ENCODE data around the gene MSH3.

The MSH3 gene

GRCh38 chr5:80905405-80905804 is 251.0 kb downstream of the MSH3 start:
- no peak for ATAC-seq
- TF ChIP-seq TCF4 (CRISPR knock-in tag; IDR thresholded peaks at IDR 0.05; ENCODE audit: borderline replicate concordance) (no peak), ARNTL (CRISPR knock-in tag; IDR thresholded peaks at IDR 0.05; ENCODE audit: borderline replicate concordance, low read depth) (no peak), POU6F1 (CRISPR knock-in tag; IDR thresholded peaks at IDR 0.05; ENCODE audit: borderline replicate concordance, low read depth) (no peak), SNAI2 (CRISPR knock-in tag; IDR thresholded peaks at IDR 0.05) (no peak), OSR1 (CRISPR knock-in tag; IDR thresholded peaks at IDR 0.05) (no peak), ZNF70 (CRISPR knock-in tag; IDR thresholded peaks at IDR 0.05) (no peak)

GRCh38 chr5:80912479-80912878 is 258.0 kb downstream of the MSH3 start:
- ATAC-seq = no peak
- TF ChIP-seq ZC3H10 (CRISPR knock-in tag; IDR thresholded peaks at IDR 0.05) (no peak), CSDC2 (CRISPR knock-in tag; IDR thresholded peaks at IDR 0.05) (no peak), ZNF565 (CRISPR knock-in tag; conservative IDR thresholded peaks at IDR 0.05; ENCODE audit: low read depth) (no peak)

- no peak for ATAC-seq
- no peak for TF ChIP-seq RARB (CRISPR knock-in tag; IDR thresholded peaks at IDR 0.05)
- no peak for TF ChIP-seq GLIS3 (CRISPR knock-in tag; IDR thresholded peaks at IDR 0.05)
- TF ChIP-seq ZNF8 (CRISPR knock-in tag; IDR thresholded peaks at IDR 0.05) = no peak
Measured at GRCh38 chr5:80915716-80916115, 261.3 kb downstream of the MSH3 start.

- TF ChIP-seq PATZ1 (CRISPR knock-in tag; IDR thresholded peaks at IDR 0.05; ENCODE audit: borderline replicate concordance) = no peak
- TF ChIP-seq RARB (CRISPR knock-in tag; IDR thresholded peaks at IDR 0.05) = no peak
- ATAC-seq = no peak
Measured at GRCh38 chr5:80916676-80917075, 262.2 kb downstream of the MSH3 start.

GRCh38 chr5:80917631-80918030 is 263.2 kb downstream of the MSH3 start:
- TF ChIP-seq RARB (CRISPR knock-in tag; IDR thresholded peaks at IDR 0.05) (no peak), ZFP3 (CRISPR knock-in tag; IDR thresholded peaks at IDR 0.05) (no peak), PATZ1 (CRISPR knock-in tag; IDR thresholded peaks at IDR 0.05; ENCODE audit: borderline replicate concordance) (no peak), TSHZ2 (CRISPR knock-in tag; IDR thresholded peaks at IDR 0.05) (no peak), CREB5 (CRISPR knock-in tag; IDR thresholded peaks at IDR 0.05; ENCODE audit: low read depth) (no peak), TOX (CRISPR knock-in tag; IDR thresholded peaks at IDR 0.05; ENCODE audit: borderline replicate concordance) (no peak), ZC3H10 (CRISPR knock-in tag; IDR thresholded peaks at IDR 0.05) (no peak), PPARA (CRISPR knock-in tag; IDR thresholded peaks at IDR 0.05; ENCODE audit: borderline replicate concordance) (no peak), ARNTL (CRISPR knock-in tag; IDR thresholded peaks at IDR 0.05; ENCODE audit: borderline replicate concordance, low read depth) (no peak), GLIS3 (CRISPR knock-in tag; IDR thresholded peaks at IDR 0.05) (no peak)
- no peak for ATAC-seq

Data from SK-N-SH treated with all-trans-retinoic acid at 6 μM for 48 hours (cell line).